GM12878 (cell line): Measurements from ENCODE around the gene DTNBP1. TPM values are rescaled to one million over a fixed set of nuclear protein-coding genes. Genes with fewer than 3 reads are reported as not detected.

Experiments
- ATAC-seq: fragments of 200-7000 bp; cut with Tn5 transposase; 3 replicates; pipeline ENCODE4 v1.9.1; 2020; ENCODE audit warnings: mild to moderate bottlenecking, moderate library complexity
- BruUV-seq: library from RNA; stranded (reverse); fragments of 400-500 nt; replicated peaks from 2 replicates; lab custom pipeline; 2021; lab: Mats Ljungman, UMichigan
- CTCF ChIA-PET: fragments of 300-600 bp; sonication (Branson Sonifier 250); formaldehyde crosslinking; extraction: SDS; loops from one replicate; lab custom pipeline; 2021; ENCODE audit warnings: inconsistent platforms; lab: Yijun Ruan, JAX
- POLR2A ChIA-PET: fragments of 350-600 bp; formaldehyde crosslinking; extraction: SDS; loops from one replicate; lab custom pipeline; 2021; ENCODE audit warnings: inconsistent platforms; lab: Charles Lee
- RAD21 ChIA-PET: fragments of 300-600 bp; sonication (Branson Sonifier 250); formaldehyde crosslinking; loops from one replicate; lab custom pipeline; 2023; ENCODE audit warnings: antibody characterized with exemption; ENCODE audit not compliant: unreplicated experiment; lab: Charles Lee
- SMC1A ChIA-PET: fragments of 300-600 bp; sonication (Branson Sonifier 250); formaldehyde crosslinking; loops from one replicate; lab custom pipeline; 2023; ENCODE audit not compliant: unreplicated experiment, uncharacterized antibody; lab: Charles Lee
- DNase-seq: peaks from one replicate; pipeline ENCODE4 v3.0.0-alpha.2; 2011; ENCODE audit warnings: low read depth, low spot score
- FAIRE-seq: peaks from 3 replicates; lab custom pipeline; 2011; peaks lifted over from hg19 to GRCh38; lab: Jason Lieb, UNC
- H2AFZ ChIP-seq: 2 replicates; pipeline ENCODE4 v1.6.0; 2011; ENCODE audit warnings: low read depth, low read length, control low read depth; ENCODE audit not compliant: control insufficient read depth
- H3K27ac ChIP-seq: 2 replicates; pipeline ENCODE4 v1.5.1; 2011; ENCODE audit warnings: control low read depth; ENCODE audit not compliant: control insufficient read depth, insufficient read depth
- H3K27me3 ChIP-seq, 2 experiments: replicated peaks in 1 of 2; 2 replicates each; pipeline versions ENCODE4 v1.6.0 to v1.6.1; 2011; ENCODE audit warnings: low read length in 1 of 2; ENCODE audit not compliant: control insufficient read depth in 2 of 2, insufficient read depth in 2 of 2
- H3K36me3 ChIP-seq, 2 experiments: 2 replicates each; pipeline ENCODE4 v1.5.1; 2011; ENCODE audit warnings: low read length in 1 of 2; ENCODE audit not compliant: control insufficient read depth in 2 of 2, insufficient read depth in 2 of 2
- H3K4me1 ChIP-seq: 2 replicates; pipeline ENCODE4 v1.6.1; 2011; ENCODE audit warnings: mild to moderate bottlenecking, low read length, moderate library complexity, mixed read lengths; ENCODE audit not compliant: control insufficient read depth, insufficient read depth
- H3K4me2 ChIP-seq: 2 replicates; pipeline ENCODE4 v1.6.0; 2011; ENCODE audit warnings: control low read depth; ENCODE audit not compliant: control insufficient read depth, insufficient read depth
- H3K4me3 ChIP-seq: fragments of 200-600 bp; sonication (generic); 2 replicates; pipeline ENCODE4 v1.5.1; 2016
- H3K79me2 ChIP-seq: 2 replicates; pipeline ENCODE4 v1.6.0; 2011; ENCODE audit warnings: low read length; ENCODE audit not compliant: control insufficient read depth, insufficient read depth
- H3K9ac ChIP-seq: 2 replicates; pipeline ENCODE4 v1.8.0; 2011; ENCODE audit warnings: low read length, control low read depth, mixed read lengths; ENCODE audit not compliant: control insufficient read depth, insufficient read depth
- H3K9me3 ChIP-seq: replicated peaks from 3 replicates; pipeline ENCODE4 v1.5.1; 2011; ENCODE audit warnings: mild to moderate bottlenecking, low read length; ENCODE audit not compliant: control insufficient read depth, insufficient read depth
- H4K20me1 ChIP-seq: 2 replicates; pipeline ENCODE4 v1.6.0; 2011; ENCODE audit not compliant: control insufficient read depth, insufficient read depth
- ATF7 ChIP-seq: fragments of 450-650 bp; IDR thresholded peaks from 2 replicates; pipeline ENCODE4 v1.6.1; 2016; ENCODE audit warnings: low read depth, mild to moderate bottlenecking
- BCLAF1 ChIP-seq: fragments of 450-650 bp; IDR thresholded peaks from 2 replicates; pipeline ENCODE4 v1.6.1; 2017; ENCODE audit warnings: antibody characterized with exemption, mild to moderate bottlenecking, moderate library complexity
- BHLHE40 ChIP-seq, 2 experiments: fragments of 450-650 bp in 1 of 2; IDR thresholded peaks; 2 replicates each; pipeline ENCODE4 v1.6.1; 2011 to 2017; ENCODE audit warnings: low read depth in 2 of 2, borderline replicate concordance in 1 of 2, improper control_type of control experiment in 1 of 2, low read length in 1 of 2, mild to moderate bottlenecking in 1 of 2
- CBX3 ChIP-seq: fragments of 200-600 bp; sonication (generic); IDR thresholded peaks from 2 replicates; pipeline ENCODE4 v1.6.1; 2016; ENCODE audit warnings: low read depth, borderline replicate concordance
- EED ChIP-seq: sonication (generic); IDR thresholded peaks from 2 replicates; pipeline ENCODE4 v1.6.1; 2016; ENCODE audit warnings: antibody characterized with exemption, low read depth
- FOXK2 ChIP-seq: fragments of 450-650 bp; IDR thresholded peaks from 2 replicates; pipeline ENCODE4 v1.6.1; 2017; ENCODE audit warnings: mild to moderate bottlenecking, moderate library complexity
- FOXM1 ChIP-seq: IDR thresholded peaks from 2 replicates; pipeline ENCODE4 v1.6.1; 2012; ENCODE audit warnings: low read depth, mild to moderate bottlenecking, inconsistent platforms, low read length, moderate library complexity
- KAT2A ChIP-seq: conservative IDR thresholded peaks from 2 replicates; pipeline ENCODE4 v1.6.1; 2011; ENCODE audit warnings: low read depth, low read length; ENCODE audit not compliant: control insufficient read depth
- MEF2A ChIP-seq: IDR thresholded peaks from 2 replicates; pipeline ENCODE4 v1.6.1; 2011; ENCODE audit warnings: low read depth, mild to moderate bottlenecking, low read length, moderate library complexity; ENCODE audit not compliant: insufficient read depth
- NR2C1 ChIP-seq: fragments of 450-650 bp; IDR thresholded peaks from 2 replicates; pipeline ENCODE4 v1.6.1; 2017; ENCODE audit warnings: antibody characterized with exemption, mild to moderate bottlenecking, moderate library complexity
- PAX5 ChIP-seq: IDR thresholded peaks from 2 replicates; pipeline ENCODE4 v1.6.1; 2011; ENCODE audit warnings: low read depth, low read length, borderline replicate concordance
- POLR2A ChIP-seq: IDR thresholded peaks from 2 replicates; pipeline ENCODE4 v1.6.1; 2011; ENCODE audit warnings: low read depth, mild to moderate bottlenecking, low read length
- POLR2AphosphoS2 ChIP-seq: IDR thresholded peaks from 2 replicates; pipeline ENCODE4 v1.6.1; 2011; ENCODE audit warnings: low read depth, mild to moderate bottlenecking, low read length, improper control_type of control experiment, moderate library complexity
- RCOR1 ChIP-seq: conservative IDR thresholded peaks from 2 replicates; pipeline ENCODE4 v1.6.1; 2012; ENCODE audit warnings: low read depth, low read length, improper control_type of control experiment
- SIN3A ChIP-seq: IDR thresholded peaks from 2 replicates; pipeline ENCODE4 v1.6.1; 2012; ENCODE audit warnings: low read depth, low read length, improper control_type of control experiment
- SUZ12 ChIP-seq: fragments of 200-600 bp; sonication (generic); IDR thresholded peaks from one replicate; pipeline ENCODE4 v1.6.1; 2018; ENCODE audit warnings: antibody characterized with exemption, mild to moderate bottlenecking; ENCODE audit not compliant: unreplicated experiment
- ZNF384 ChIP-seq: IDR thresholded peaks from 2 replicates; pipeline ENCODE4 v1.6.1; 2012; ENCODE audit warnings: low read depth, mild to moderate bottlenecking, low read length, improper control_type of control experiment, borderline replicate concordance
- WGBS: methylation state at CpG from one replicate; pipeline ENCODE4 v1.1.6; 2016; ENCODE audit warnings: low lambda C conversion rate; ENCODE audit not compliant: insufficient replicate concordance, insufficient coverage; ENCODE audit errors: missing lambda C conversion rate; 5-methylcytosine and 5-hydroxymethylcytosine counted together
- in situ Hi-C: fragments of 300-500 bp; cut with MboI; formaldehyde crosslinking; loops from 9 replicates; pipeline ENCODE4 v1.14.3; 2018; ENCODE audit warnings: mixed read lengths
- intact Hi-C: fragments of 100-400 bp; cut with micrococcal nuclease; formaldehyde crosslinking; loops from one replicate; pipeline ENCODE4 v1.14.2; 2022; ENCODE audit not compliant: unreplicated experiment
- polyA plus RNA-seq, 11 experiments: library from polyadenylated mRNA; depleted of rRNA in 4 of 11; unstranded in 6 of 11; stranded (reverse) in 5 of 11; fragments of >200 nt; fragmentation: Nextera tagmentation in 4 of 11; fragmentation: Illumina TruSeq in 1 of 11; extraction: Ambion mirVana in 4 of 11; extraction: Trizol in 1 of 11; gene quantifications; 1 replicate in 1 of 11; 2 replicates in 10 of 11; pipeline versions ENCODE4 v1.2.1 to v1.2.3, GENCODE V29; 2011 to 2016; ENCODE audit warnings: inconsistent platforms in 2 of 11, missing spikeins in 2 of 11, low read depth in 1 of 11
- total RNA-seq, 4 experiments: library from RNA; depleted of rRNA in 3 of 4; stranded (reverse); fragments of >200 nt in 3 of 4; fragmentation: Illumina TruSeq in 1 of 4; extraction: Trizol in 1 of 4; gene quantifications; 2 replicates each; pipeline versions ENCODE4 v1.2.1 to v1.2.3, GENCODE V29; 2013 to 2021
- TF ChIP-seq, protein P1 (sequence below): IDR thresholded peaks from 2 replicates; pipeline ENCODE4 v1.6.1; 2012; ENCODE audit warnings: low read depth, low read length, improper control_type of control experiment

Gene DTNBP1
- total and polyA plus RNA-seq, 10 of the 15 experiments (the other 5 are each of a cell fraction or from before 2014, with no cell fraction given): 7.1 to 40.3 (median 20.1) TPM

GRCh38 chr6:15585760-15586214 is 77.0 kb downstream of the DTNBP1 start:
- no peak overlapping the region for H2AFZ ChIP-seq
- POLR2A ChIA-PET: interaction anchor here (0.5 to 1.1 kb wide), 2 partner anchors 23 to 39 kb away, joined by 3 to 5 read pairs; no protein-coding TSS in a partner anchor
- no peak for FAIRE-seq
- H3K27ac ChIP-seq: no peak overlapping the region
- SMC1A ChIA-PET: interaction anchor here (1.2 to 1.8 kb wide), 6 partner anchors 10 to 598 kb away, joined by 3 to 9 read pairs (median 4); no protein-coding TSS in a partner anchor
- H3K4me3 ChIP-seq: no peak overlapping the region
- CTCF ChIA-PET: interaction anchor here (0.8 to 1.7 kb wide), 6 partner anchors 10 to 204 kb away, joined by 3 to 4 read pairs (median 3); no protein-coding TSS in a partner anchor
- intact Hi-C loops: loop anchor here (2.0 kb wide), 1 partner anchor 69 kb away; no protein-coding TSS in a partner anchor
- ATAC-seq: no peak
- no peaks in the 10 kb centered on the region for H3K36me3 ChIP-seq
- in situ Hi-C loops: no loop called here
- TF ChIP-seq RCOR1 (no peak), MEF2A (no peak), POLR2A (no peak), EED (no peak), FOXK2 (peak; percentile 81), KAT2A (no peak), SIN3A (no peak), CBX3 (no peak), POLR2AphosphoS2 (no peak), ZNF384 (no peak), FOXM1 (no peak), BHLHE40 (IDR thresholded peaks at IDR 0.05; ENCODE audit: borderline replicate concordance in 1 of 2, low read depth in 2 of 2, low read length in 1 of 2) (0 out of 4 replicates have a peak, but pooled peaks of 1 of the 2 experiments have one; percentile 20), NR2C1 (no peak), SUZ12 (no peak), PAX5 (no peak), BCLAF1 (0 out of 2 replicates have a peak, but pooled peaks have one; percentile 69), ATF7 (peak; percentile 68; the same call in 1 of the 2 replicates)
- TF ChIP-seq, protein P1, sequence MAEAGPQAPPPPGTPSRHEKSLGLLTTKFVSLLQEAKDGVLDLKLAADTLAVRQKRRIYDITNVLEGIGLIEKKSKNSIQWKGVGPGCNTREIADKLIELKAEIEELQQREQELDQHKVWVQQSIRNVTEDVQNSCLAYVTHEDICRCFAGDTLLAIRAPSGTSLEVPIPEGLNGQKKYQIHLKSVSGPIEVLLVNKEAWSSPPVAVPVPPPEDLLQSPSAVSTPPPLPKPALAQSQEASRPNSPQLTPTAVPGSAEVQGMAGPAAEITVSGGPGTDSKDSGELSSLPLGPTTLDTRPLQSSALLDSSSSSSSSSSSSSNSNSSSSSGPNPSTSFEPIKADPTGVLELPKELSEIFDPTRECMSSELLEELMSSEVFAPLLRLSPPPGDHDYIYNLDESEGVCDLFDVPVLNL: no peak
- H3K79me2 ChIP-seq: no peaks in the 10 kb centered on the region
- RAD21 ChIA-PET: interaction anchor here (2.5 kb wide), 1 partner anchor 10 kb away, joined by 8 read pairs; no protein-coding TSS in a partner anchor
- no peaks in the 10 kb centered on the region; the same call in 1 of the 2 replicates for H3K4me1 ChIP-seq
- DNase-seq: no peak
- H3K9me3 ChIP-seq: no peaks in the 10 kb centered on the region
- no peak overlapping the region for H3K4me2 ChIP-seq
- 76% methylated on average over 2 of the region's 2 CpGs for WGBS
- H4K20me1 ChIP-seq: no peaks in the 10 kb centered on the region
- H3K9ac ChIP-seq: no peak overlapping the region
- BruUV-seq: no TSS peak
- no peaks in the 10 kb centered on the region for H3K27me3 ChIP-seq
